K562 (cell line): ENCODE results near the gene PHACTR2. TPM values are rescaled to one million over a fixed set of nuclear protein-coding genes. Genes with fewer than 3 reads are reported as not detected.

Experiments
- ATAC-seq: fragments of 200-7000 bp; cut with Tn5 transposase; 3 replicates; pipeline ENCODE4 v1.9.1; 2020; ENCODE audit warnings: moderate library complexity
- BruUV-seq: library from RNA; stranded (reverse); fragments of 400-500 nt; replicated peaks from 2 replicates; lab custom pipeline; 2021; lab: Mats Ljungman, UMichigan
- CTCF ChIA-PET: fragments of 300-600 bp; formaldehyde crosslinking; extraction: SDS; loops from one replicate; lab custom pipeline; 2021; ENCODE audit warnings: low intra/inter-chr PET ratio; lab: Yijun Ruan, JAX
- POLR2A ChIA-PET: fragments of 300-600, 350-650 bp; sonication (Branson Sonifier 250); formaldehyde crosslinking; extraction: SDS; loops from one replicate; lab custom pipeline; 2021; ENCODE audit warnings: antibody characterized with exemption, inconsistent platforms; lab: Yijun Ruan, JAX
- DNase-seq, 4 experiments: peaks; one replicate each; pipeline versions ENCODE4 v3.0.0 to v3.0.0-alpha.2; 2011 to 2018; ENCODE audit warnings: low spot score in 3 of 4, mixed read lengths in 3 of 4; ENCODE audit errors: extremely low read depth in 1 of 4
- FAIRE-seq: peaks from 2 replicates; lab custom pipeline; 2011; peaks lifted over from hg19 to GRCh38; lab: Jason Lieb, UNC
- H2AFZ ChIP-seq: 2 replicates; pipeline ENCODE4 v1.6.0; 2011; ENCODE audit warnings: low read depth, low read length, control low read depth, inconsistent platforms
- H3K27ac ChIP-seq: fragments of 200-600 bp; 3 replicates; pipeline ENCODE4 v1.8.0; 2011; ENCODE audit warnings: low read depth, mild to moderate bottlenecking, control low read depth, inconsistent platforms, low read length, moderate library complexity, mixed read lengths; ENCODE audit errors: extremely low read depth
- H3K27me3 ChIP-seq, 2 experiments: fragments of 300-600 bp in 1 of 2; 2 replicates in 1 of 2; 3 replicates in 1 of 2; pipeline versions ENCODE4 v1.6.0 to v1.8.0; 2011; ENCODE audit warnings: inconsistent platforms in 2 of 2, low read length in 2 of 2, mild to moderate bottlenecking in 1 of 2, mixed read lengths in 1 of 2, moderate library complexity in 1 of 2; ENCODE audit not compliant: control insufficient read depth in 2 of 2, insufficient read depth in 2 of 2
- H3K36me3 ChIP-seq: fragments of 300-600 bp; 3 replicates; pipeline ENCODE4 v1.8.0; 2011; ENCODE audit warnings: mild to moderate bottlenecking, low read length, inconsistent platforms; ENCODE audit not compliant: control insufficient read depth, insufficient read depth
- H3K4me1 ChIP-seq, 2 experiments: fragments of 200-600 bp in 1 of 2; replicated peaks in 1 of 2; 2 replicates in 1 of 2; 3 replicates in 1 of 2; pipeline versions ENCODE4 v1.5.1 to v1.8.0; 2011; ENCODE audit warnings: inconsistent platforms in 2 of 2, low read length in 2 of 2, mild to moderate bottlenecking in 1 of 2, mixed read lengths in 1 of 2, moderate library complexity in 1 of 2; ENCODE audit not compliant: control insufficient read depth in 2 of 2, insufficient read depth in 2 of 2
- H3K4me2 ChIP-seq: 2 replicates; pipeline ENCODE4 v1.6.1; 2011; ENCODE audit warnings: low read length, control low read depth, inconsistent platforms, mixed read lengths; ENCODE audit not compliant: insufficient read depth
- H3K4me3 ChIP-seq: fragments of 200-600 bp; sonication (generic), shearing (Covaris generic); 2 replicates; pipeline ENCODE4 v1.5.1; 2016; ENCODE audit warnings: control low read depth, inconsistent platforms
- H3K79me2 ChIP-seq: fragments of 200-600 bp; 3 replicates; pipeline ENCODE4 v1.8.0; 2011; ENCODE audit warnings: low read length, inconsistent platforms; ENCODE audit not compliant: control insufficient read depth, insufficient read depth
- H3K9ac ChIP-seq, 2 experiments: 2 replicates each; pipeline versions ENCODE4 v1.6.0 to v1.6.1; 2011; ENCODE audit warnings: low read depth in 2 of 2, low read length in 2 of 2, control low read depth in 1 of 2, inconsistent platforms in 1 of 2, mild to moderate bottlenecking in 1 of 2, mixed read lengths in 1 of 2; ENCODE audit not compliant: insufficient read depth in 1 of 2
- H3K9me1 ChIP-seq: one replicate; pipeline ENCODE4 v1.6.0; 2011; ENCODE audit warnings: inconsistent platforms, mild to moderate bottlenecking, low read length, moderate library complexity; ENCODE audit not compliant: control insufficient read depth, insufficient read depth
- H3K9me3 ChIP-seq: replicated peaks from 2 replicates; pipeline ENCODE4 v1.5.1; 2011; ENCODE audit warnings: low read depth, low read length, inconsistent platforms; ENCODE audit not compliant: control insufficient read depth, insufficient read depth
- H4K20me1 ChIP-seq: replicated peaks from 2 replicates; pipeline ENCODE4 v1.6.1; 2011; ENCODE audit warnings: low read length, inconsistent platforms, mixed read lengths; ENCODE audit not compliant: control insufficient read depth, insufficient read depth
- ARID1B ChIP-seq: fragments of 450-650 bp; IDR thresholded peaks from 2 replicates; pipeline ENCODE4 v1.6.1; 2016; ENCODE audit warnings: antibody characterized with exemption, mild to moderate bottlenecking, inconsistent platforms
- CXXC5 ChIP-seq: fragments of 250-450 bp; sonication (Bioruptor Pico); IDR thresholded peaks from 2 replicates; pipeline ENCODE4 v1.8.0; 2022; ENCODE audit warnings: inconsistent platforms, mild to moderate bottlenecking, moderate library complexity
- DLX4 ChIP-seq: fragments of 250-450 bp; sonication (Bioruptor Pico); IDR thresholded peaks from 2 replicates; pipeline ENCODE4 v1.6.1; 2021; ENCODE audit warnings: mild to moderate bottlenecking
- MYNN ChIP-seq, 2 experiments: sonication (generic); formaldehyde crosslinking in 1 of 2; IDR thresholded peaks; 2 replicates each; pipeline versions ENCODE4 v1.5.0 to v1.6.1; 2016 to 2020; ENCODE audit warnings: antibody characterized with exemption in 1 of 2, missing genetic modification reagents in 1 of 2
- OTX1 ChIP-seq: fragments of 450-650 bp; formaldehyde crosslinking; IDR thresholded peaks from 2 replicates; pipeline ENCODE4 v1.4.0; 2022; ENCODE audit warnings: mild to moderate bottlenecking
- PML ChIP-seq: IDR thresholded peaks from 2 replicates; pipeline ENCODE4 v1.6.1; 2012; ENCODE audit warnings: low read length, inconsistent platforms
- POLR3A ChIP-seq: IDR thresholded peaks from 2 replicates; pipeline ENCODE4 v1.6.1; 2011; ENCODE audit warnings: borderline replicate concordance, mild to moderate bottlenecking, moderate library complexity; ENCODE audit not compliant: insufficient read length, insufficient read depth; ENCODE audit errors: extremely low read depth
- SNIP1 ChIP-seq: fragments of 450-650 bp; IDR thresholded peaks from 2 replicates; pipeline ENCODE4 v1.7.1; 2017; ENCODE audit warnings: low read depth, mild to moderate bottlenecking
- TAF15 ChIP-seq: fragments of 200-400 bp; formaldehyde crosslinking; IDR thresholded peaks from 2 replicates; pipeline ENCODE4 v1.6.1; 2017; ENCODE audit warnings: mild to moderate bottlenecking, low read depth, low read length, moderate library complexity
- THRB ChIP-seq: fragments of 450-650 bp; formaldehyde crosslinking; conservative IDR thresholded peaks from 2 replicates; pipeline ENCODE4 v1.4.0; 2022; ENCODE audit warnings: mild to moderate bottlenecking, missing genetic modification characterization
- ZNF41 ChIP-seq: fragments of 250-450 bp; sonication (Bioruptor Pico); conservative IDR thresholded peaks from 2 replicates; pipeline ENCODE4 v1.4.0; 2020; ENCODE audit warnings: mild to moderate bottlenecking
- ZNF561 ChIP-seq: fragments of 450-650 bp; formaldehyde crosslinking; conservative IDR thresholded peaks from 2 replicates; pipeline ENCODE4 v1.4.0; 2020; ENCODE audit warnings: mild to moderate bottlenecking, moderate library complexity
- WGBS: fragments of 100-300 bp; shearing (Covaris generic); methylation state at CpG from one replicate; pipeline ENCODE4 v1.1.6; 2016; ENCODE audit warnings: low coverage, mixed read lengths; ENCODE audit not compliant: insufficient coverage; ENCODE audit errors: missing lambda C conversion rate; 5-methylcytosine and 5-hydroxymethylcytosine counted together
- in situ Hi-C: fragments of 300-500 bp; cut with MboI; formaldehyde crosslinking; loops from 4 replicates; pipeline ENCODE4 v1.15.0; 2018; ENCODE audit warnings: inconsistent platforms, mixed read lengths
- intact Hi-C: fragments of 100-400 bp; cut with micrococcal nuclease; formaldehyde crosslinking; loops from 2 replicates; pipeline ENCODE4 v1.14.2; 2022
- polyA plus RNA-seq, 8 experiments: library from polyadenylated mRNA; depleted of rRNA in 4 of 8; stranded (reverse) in 5 of 8; unstranded in 3 of 8; fragments of >200 nt; fragmentation: Nextera tagmentation in 2 of 8; fragmentation: Illumina TruSeq in 1 of 8; extraction: Ambion mirVana in 2 of 8; extraction: Trizol in 1 of 8; gene quantifications; 2 replicates each; pipeline versions ENCODE4 v1.2.1 to v1.2.3, GENCODE V29; 2011 to 2014; ENCODE audit warnings: inconsistent platforms in 1 of 8, missing spikeins in 1 of 8
- total RNA-seq, 7 experiments: library from RNA; depleted of rRNA in 6 of 7; stranded (reverse); fragments of >200 nt in 6 of 7; fragmentation: Illumina TruSeq in 2 of 7; extraction: Trizol in 2 of 7; gene quantifications; 2 replicates each; pipeline versions ENCODE4 v1.2.1 to v1.2.3, GENCODE V29; 2011 to 2021; ENCODE audit warnings: low replicate concordance in 1 of 7

PHACTR2 gene
- total and polyA plus RNA-seq, 9 of the 15 experiments (the other 6 are each of a cell fraction or from before 2014, with no cell fraction given) = 5.3 to 52.5 (median 22.9) TPM

GRCh38 chr6:143694013-143694412 is 16.2 kb downstream of the PHACTR2 start (continued):
- TF ChIP-seq THRB (CRISPR knock-in tag) = 0 out of 2 replicates have a peak, but pooled peaks have one; percentile 18
- no peak for TF ChIP-seq ARID1B
- TF ChIP-seq PML = no peak
- no peak for TF ChIP-seq DLX4 (CRISPR knock-in tag)
- TF ChIP-seq ZNF41 (CRISPR knock-in tag) = no peak
- no peak for TF ChIP-seq POLR3A
- no peak for TF ChIP-seq ZNF561 (CRISPR knock-in tag)
- no peak for TF ChIP-seq MYNN (IDR thresholded peaks at IDR 0.05)
- TF ChIP-seq MYNN (CRISPR knock-in tag; IDR thresholded peaks at IDR 0.05) = no peak
- TF ChIP-seq TAF15 = no peak
- TF ChIP-seq OTX1 (CRISPR knock-in tag) = peak; percentile 65; the same call in 1 of the 2 replicates

GRCh38 chr6:143694560-143694959 is 16.8 kb downstream of the PHACTR2 start:
- ChIA-PET CTCF (no interaction called here), POLR2A (no interaction called here)
- in situ Hi-C loops = no loop called here
- peaks cover 0 to 16% of the 10 kb centered on the region in 2 experiments; a peak in 3 of 5 replicates for H3K4me1 ChIP-seq
- H3K36me3 ChIP-seq = no peaks in the 10 kb centered on the region
- no peak for DNase-seq
- FAIRE-seq = no peak
- H3K27me3 ChIP-seq = no peaks in the 10 kb centered on the region
- H3K4me3 ChIP-seq = no peak overlapping the region
- H2AFZ ChIP-seq = no peak overlapping the region
- no peak for ATAC-seq
- 0 out of 3 replicates have a peak, but pooled peaks cover 3% of the 10 kb centered on the region for H3K79me2 ChIP-seq
- no TSS peak for BruUV-seq
- TF ChIP-seq CXXC5 (CRISPR knock-in tag) (0 out of 2 replicates have a peak, but pooled peaks have one; percentile 9), SNIP1 (no peak)
- no peak overlapping the region for H3K4me2 ChIP-seq
- H3K9me1 ChIP-seq = no peaks in the 10 kb centered on the region
- H3K9ac ChIP-seq = no peak overlapping the region
- WGBS = 42% methylated on average over 7 of the region's 7 CpGs
- intact Hi-C loops = no loop called here
- no peaks in the 10 kb centered on the region for H4K20me1 ChIP-seq
- H3K9me3 ChIP-seq = no peaks in the 10 kb centered on the region
- H3K27ac ChIP-seq = no peak overlapping the region
